Measurements from ENCODE around the gene PRKCA. TPM values are rescaled to one million over a fixed set of nuclear protein-coding genes. Genes with fewer than 3 reads are reported as not detected.

The PRKCA gene
- total RNA-seq, 1 donor from 2014 or later, result 29.0 TPM

- H3K27me3 ChIP-seq (ENCODE audit: low read depth), result no peaks in the 10 kb centered on the region
- DNase-seq (no peak), ATAC-seq (peak; percentile 47 to 59)
- intact Hi-C loops (cut with DNase I), result loop anchor here (10.0 kb wide), 1 partner anchor 189 kb away; no protein-coding TSS in a partner anchor
- no peaks in the 10 kb centered on the region for H3K9me3 ChIP-seq
- H3K4me1 ChIP-seq, result peaks cover 3% of the 10 kb centered on the region
- peak; percentile 63 for TF ChIP-seq CTCF (IDR thresholded peaks at IDR 0.05)
- no peak overlapping the region for H3K4me3 ChIP-seq
- no peak overlapping the region for H3K27ac ChIP-seq
- H3K36me3 ChIP-seq, result no peaks in the 10 kb centered on the region
These were observed 413.3 kb downstream of the PRKCA start for GRCh38 chr17:66715745-66716156.

- H3K4me3 ChIP-seq, result no peak overlapping the region
- no peaks in the 10 kb centered on the region for H3K36me3 ChIP-seq
- H3K4me1 ChIP-seq, result peaks cover 3% of the 10 kb centered on the region
- ATAC-seq (no peak), DNase-seq (no peak)
- H3K9me3 ChIP-seq, result no peaks in the 10 kb centered on the region
- TF ChIP-seq CTCF (IDR thresholded peaks at IDR 0.05), result no peak
- intact Hi-C loops (cut with DNase I), result loop anchor here (10.0 kb wide), 1 partner anchor 188 kb away; no protein-coding TSS in a partner anchor
- H3K27me3 ChIP-seq (ENCODE audit: low read depth), result no peaks in the 10 kb centered on the region
- no peak overlapping the region for H3K27ac ChIP-seq
These were observed 414.0 kb downstream of the PRKCA start for GRCh38 chr17:66716236-66717026.

- no peaks in the 10 kb centered on the region for H3K9me3 ChIP-seq
- no peaks in the 10 kb centered on the region for H3K36me3 ChIP-seq
- no peak for DNase-seq
- intact Hi-C loops (cut with DNase I), result loop anchor here (10.0 kb wide), 1 partner anchor 187 kb away; no protein-coding TSS in a partner anchor
- no peak for TF ChIP-seq CTCF (IDR thresholded peaks at IDR 0.05)
- H3K4me3 ChIP-seq, result no peak overlapping the region
- H3K4me1 ChIP-seq, result no peaks in the 10 kb centered on the region
- H3K27me3 ChIP-seq (ENCODE audit: low read depth), result no peaks in the 10 kb centered on the region
- ATAC-seq, result peak; percentile 71 to 85
- no peak overlapping the region for H3K27ac ChIP-seq
These were observed 415.2 kb downstream of the PRKCA start for GRCh38 chr17:66717641-66718058.

- ATAC-seq (no peak), DNase-seq (no peak)
- intact Hi-C loops (cut with DNase I), result no loop called here
- Histone ChIP-seq H3K9me3 (no peaks in the 10 kb centered on the region), H3K4me1 (peaks cover 13% of the 10 kb centered on the region), H3K27ac (no peak overlapping the region), H3K36me3 (no peaks in the 10 kb centered on the region), H3K4me3 (no peak overlapping the region), H3K27me3 (ENCODE audit: low read depth) (no peaks in the 10 kb centered on the region)
- no peak for TF ChIP-seq CTCF (IDR thresholded peaks at IDR 0.05)
These were observed 417.6 kb downstream of the PRKCA start for GRCh38 chr17:66720027-66720426.

GRCh38 chr17:66720567-66720966, 418.2 kb downstream of the PRKCA start:
- no peak overlapping the region for H3K27ac ChIP-seq
- ATAC-seq, result no peak
- no peak for TF ChIP-seq CTCF (IDR thresholded peaks at IDR 0.05)
- H3K36me3 ChIP-seq, result no peaks in the 10 kb centered on the region
- H3K27me3 ChIP-seq (ENCODE audit: low read depth), result no peaks in the 10 kb centered on the region
- H3K9me3 ChIP-seq, result no peaks in the 10 kb centered on the region
- DNase-seq, result no peak
- peaks cover 14% of the 10 kb centered on the region for H3K4me1 ChIP-seq
- no peak overlapping the region for H3K4me3 ChIP-seq
- intact Hi-C loops (cut with DNase I), result no loop called here
